HG02571 (cell line): ENCODE measurements around the gene RGS17.
A peak's percentile ranks its signal among the peaks of the same experiment; 100 is the strongest.
"Not testable (repeated sequence)": the region's sequence is repeated elsewhere in the genome, so short reads cannot be mapped to it uniquely, and the experiment has no call there.

Experiments
- ATAC-seq: cut with Tn5 transposase; IDR thresholded peaks from one replicate; pipeline ENCODE4 v1.9.1; 2021; ENCODE audit warnings: mild to moderate bottlenecking, moderate library complexity; ENCODE audit not compliant: unreplicated experiment

The RGS17 gene

DNA sequence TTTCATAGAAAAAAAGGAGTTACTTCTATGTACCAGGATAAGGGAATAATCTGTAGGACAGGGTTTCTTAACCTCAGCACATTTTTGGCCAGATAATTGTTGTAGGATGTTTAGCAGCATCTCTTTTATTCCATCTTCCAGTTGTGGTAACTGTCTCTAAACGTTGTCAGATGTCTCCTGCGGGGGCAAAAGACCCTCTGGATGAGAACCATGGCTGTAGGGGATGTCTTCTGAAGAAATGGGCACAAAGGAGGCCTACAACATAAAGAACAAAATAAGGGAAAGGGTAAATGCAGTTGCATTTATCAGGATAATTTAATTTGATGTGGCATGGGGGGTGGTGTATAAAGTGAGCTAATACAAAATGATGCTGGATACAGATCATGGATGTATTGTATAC lies 144.1 kb downstream of the RGS17 start:
- no peak for ATAC-seq

DNA sequence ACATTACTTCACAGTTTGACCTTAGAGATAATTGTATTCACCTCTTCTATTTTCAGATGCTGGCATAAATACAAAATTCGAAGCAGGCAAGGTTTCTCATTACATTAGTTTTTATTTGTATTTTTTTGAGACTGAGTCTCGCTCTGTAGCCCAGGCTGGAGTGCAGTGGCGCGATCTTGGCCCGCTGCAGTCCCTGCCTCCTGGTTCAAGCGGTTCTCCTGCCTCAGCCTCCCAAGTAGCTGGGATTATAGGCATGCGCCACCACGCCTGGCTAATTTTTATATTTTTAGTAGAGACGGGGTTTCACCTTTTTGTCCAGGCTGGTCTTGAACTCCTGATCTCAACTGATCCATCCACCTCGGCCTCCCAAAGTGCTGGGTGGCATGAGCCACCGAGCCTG lies 145.8 kb downstream of the RGS17 start:
- ATAC-seq: not testable (repeated sequence)

DNA sequence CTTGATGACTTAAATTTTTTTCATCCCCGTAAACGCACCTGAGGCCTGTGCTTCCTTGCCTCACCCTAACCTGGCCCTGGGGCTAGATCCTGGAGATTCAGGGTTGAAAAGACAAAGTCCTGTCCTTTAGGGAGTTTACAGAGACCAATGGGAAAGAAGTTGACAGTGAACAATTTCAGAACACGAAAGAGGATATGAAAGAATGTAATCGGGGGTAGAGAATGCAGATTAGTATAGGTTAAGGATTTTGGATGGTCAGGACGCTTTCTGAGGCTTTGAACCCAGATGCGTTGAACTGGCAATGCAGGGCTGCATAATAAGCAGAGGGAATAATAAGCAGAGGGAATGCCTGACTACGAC lies 146.6 kb downstream of the RGS17 start:
- ATAC-seq: peak; percentile 22

DNA sequence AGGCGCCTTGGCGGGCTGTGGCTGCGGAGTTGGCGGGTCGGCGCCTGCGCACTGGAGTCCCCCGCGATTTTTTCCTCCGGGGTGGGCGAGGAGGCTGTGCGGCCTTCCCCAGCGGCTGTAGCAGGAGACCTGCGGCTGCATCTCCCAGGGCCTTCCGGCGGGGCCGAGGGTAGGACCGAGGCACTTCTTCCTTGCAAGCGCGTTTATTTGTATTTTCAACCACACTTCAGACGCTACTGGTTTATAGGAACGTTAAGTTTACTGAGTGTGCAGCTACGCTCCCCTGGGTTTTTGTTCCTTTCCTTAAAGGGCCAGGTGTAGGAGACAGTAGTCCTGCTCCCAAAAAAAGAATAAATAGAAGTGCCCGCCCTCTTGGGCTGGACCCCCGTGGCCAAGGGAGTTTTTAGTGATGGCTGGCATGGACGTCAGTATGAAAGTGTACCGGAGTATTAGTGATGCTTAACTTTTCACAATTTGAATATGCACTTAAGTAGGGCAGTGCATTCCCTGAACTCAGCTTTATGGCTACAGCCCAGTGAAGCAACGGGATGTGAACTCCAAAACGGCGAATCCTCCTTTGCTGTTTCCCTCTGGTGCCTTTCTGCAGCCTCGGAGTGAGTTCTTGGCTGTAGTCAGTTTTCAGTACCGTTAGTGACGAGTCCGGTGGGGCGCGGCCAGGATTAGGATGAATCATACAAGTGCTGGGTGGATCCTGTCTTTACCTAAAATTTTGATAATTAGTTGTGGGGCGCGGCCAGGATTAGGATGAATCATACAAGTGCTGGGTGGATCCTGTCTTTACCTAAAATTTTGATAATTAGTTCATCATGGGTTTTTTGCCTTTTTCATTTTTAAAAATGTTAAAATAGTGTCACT lies 147.2 kb downstream of the RGS17 start:
- peak; percentile 24 for ATAC-seq

DNA sequence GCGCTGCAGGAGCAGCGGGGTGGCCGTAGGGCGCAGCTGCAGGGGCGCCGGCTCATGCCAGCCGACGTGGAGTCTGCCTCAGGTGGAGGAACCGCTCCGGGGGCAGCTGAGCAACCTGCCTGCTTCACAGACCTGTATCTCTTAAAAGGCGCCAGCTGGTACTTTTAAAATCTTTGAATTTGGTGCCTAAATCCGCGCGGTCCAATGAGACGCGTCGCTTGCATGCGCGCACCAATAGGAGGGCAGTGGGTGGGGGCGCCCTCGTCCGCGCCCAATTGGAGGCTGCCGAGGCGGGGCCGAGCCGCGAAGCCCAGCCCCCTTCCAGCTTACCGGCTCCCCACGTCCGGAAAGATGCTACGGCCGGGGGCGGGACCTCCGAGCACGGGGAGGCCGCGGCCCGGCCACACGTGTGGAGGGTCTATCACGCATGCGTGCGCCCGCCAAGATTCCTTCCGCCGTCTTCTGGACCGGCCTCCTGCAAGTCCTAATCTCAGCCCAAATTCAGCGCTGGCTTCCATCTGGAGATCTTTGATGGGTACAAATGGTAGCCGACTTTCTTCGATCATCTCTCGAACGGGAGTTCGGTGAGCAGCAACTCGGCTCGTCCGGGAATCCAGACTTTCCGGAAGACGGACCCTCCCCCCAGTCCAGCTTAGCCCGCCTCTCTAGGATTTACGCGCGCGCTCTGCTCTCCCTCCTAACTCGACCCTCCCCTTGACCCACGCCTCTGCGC lies 148.0 kb downstream of the RGS17 start, which contains the start of gene FBXO5:
TSS of gene FBXO5 (minus strand) at position 138 of the 733 bp plus-strand sequence. CDS start at position 56, 82 bp downstream.
- peak; percentile 80 for ATAC-seq

DNA sequence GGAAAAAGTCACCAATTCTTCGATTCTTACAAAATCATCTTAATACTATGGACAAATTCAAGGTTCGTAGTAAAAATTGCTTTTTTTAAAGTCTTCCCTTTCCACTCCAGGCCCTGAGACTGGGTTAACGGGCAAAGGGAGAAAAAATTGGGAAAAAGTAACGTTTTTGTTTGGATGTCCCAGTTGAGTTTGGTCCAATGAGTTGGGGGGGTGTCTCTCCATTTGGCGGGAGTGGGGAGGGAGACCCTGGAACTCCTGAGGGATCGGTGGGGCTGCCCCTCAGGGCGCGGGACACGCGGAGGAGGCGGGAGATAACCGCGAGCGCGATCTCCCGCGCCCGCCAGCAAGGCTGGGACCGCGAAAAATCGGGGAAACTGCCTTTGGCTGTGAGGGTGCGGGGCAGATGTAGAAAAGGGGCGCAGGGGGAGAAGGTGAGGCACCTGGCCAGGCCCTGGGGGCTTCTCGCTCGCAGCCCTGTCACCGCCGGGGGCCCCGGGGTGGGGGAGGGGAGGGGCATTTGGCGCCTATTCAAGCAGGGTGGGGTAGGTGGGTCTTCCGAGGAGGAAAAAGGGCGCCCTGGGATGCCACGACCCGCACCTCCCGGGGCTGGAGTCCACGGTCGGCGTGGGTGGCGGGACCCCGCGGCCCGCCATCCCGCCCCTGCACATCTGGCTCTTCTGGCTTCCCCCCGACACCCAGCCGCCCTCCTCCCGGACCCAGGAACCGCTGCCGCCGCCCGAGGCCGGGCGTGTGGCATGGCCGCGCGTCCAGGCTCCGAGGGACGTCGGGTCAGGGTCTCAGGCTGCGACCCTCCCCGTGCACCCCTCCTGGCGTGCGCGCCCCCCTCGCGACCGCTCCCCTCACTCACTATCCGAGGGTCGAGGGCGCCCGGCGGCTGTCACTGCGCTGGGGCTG lies 148.8 kb downstream of the RGS17 start:
- ATAC-seq: no peak

DNA sequence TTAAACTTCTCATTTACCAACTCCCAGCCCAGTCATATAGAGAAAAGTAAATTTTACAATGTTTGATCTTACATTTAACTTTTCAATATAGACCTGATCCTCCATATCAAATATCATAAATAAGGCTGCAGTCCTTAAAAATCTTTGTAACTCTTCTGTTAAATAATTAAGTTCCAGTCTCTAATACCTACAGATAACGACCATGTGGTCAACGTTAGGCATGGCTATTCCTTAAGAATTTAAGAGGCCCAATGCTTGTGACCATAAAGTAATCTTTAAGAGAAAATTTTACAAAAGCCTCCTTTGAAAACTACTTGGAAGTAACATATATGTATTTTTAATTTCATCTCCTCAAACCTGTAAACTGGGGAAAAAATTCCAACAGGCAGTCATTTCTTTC lies 149.9 kb downstream of the RGS17 start:
- ATAC-seq: no peak

DNA sequence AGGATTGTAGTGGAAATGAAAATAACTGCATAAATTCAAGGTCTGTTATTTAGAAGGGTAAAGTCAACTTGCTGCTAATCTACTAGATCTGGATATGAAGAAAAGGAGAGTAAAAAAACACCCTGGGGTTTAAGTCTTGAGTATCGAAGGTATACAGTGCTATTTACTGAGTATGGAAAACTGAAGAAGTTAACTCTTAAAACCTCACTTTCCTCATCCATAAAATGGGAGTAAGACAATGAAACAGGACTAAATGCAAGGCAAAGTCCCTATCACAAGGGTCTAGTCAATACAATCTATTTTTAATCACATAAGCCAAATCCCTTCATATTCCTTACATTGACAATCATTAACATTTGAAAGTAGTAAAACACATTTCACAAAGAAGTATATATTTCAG lies 150.4 kb downstream of the RGS17 start:
- no peak for ATAC-seq

DNA sequence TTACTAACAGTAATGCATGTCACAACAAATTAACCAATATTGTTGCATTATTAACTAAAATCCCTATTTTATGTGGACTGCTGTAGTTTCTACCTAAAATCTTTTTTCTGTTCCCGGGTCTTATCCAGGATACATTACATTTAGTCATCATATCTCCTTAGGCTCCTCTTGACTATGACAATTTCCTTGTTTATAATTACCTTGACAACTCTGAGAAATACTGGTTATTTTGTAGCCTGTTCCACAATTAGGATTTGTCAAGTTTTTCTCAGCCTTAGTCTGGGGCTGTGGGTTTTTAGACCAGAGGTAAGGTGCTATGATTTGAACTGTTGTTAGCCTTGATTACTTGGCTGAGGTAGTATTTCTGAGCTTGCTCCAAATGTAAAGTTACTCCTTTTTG lies 152.0 kb downstream of the RGS17 start:
- no peak for ATAC-seq

DNA sequence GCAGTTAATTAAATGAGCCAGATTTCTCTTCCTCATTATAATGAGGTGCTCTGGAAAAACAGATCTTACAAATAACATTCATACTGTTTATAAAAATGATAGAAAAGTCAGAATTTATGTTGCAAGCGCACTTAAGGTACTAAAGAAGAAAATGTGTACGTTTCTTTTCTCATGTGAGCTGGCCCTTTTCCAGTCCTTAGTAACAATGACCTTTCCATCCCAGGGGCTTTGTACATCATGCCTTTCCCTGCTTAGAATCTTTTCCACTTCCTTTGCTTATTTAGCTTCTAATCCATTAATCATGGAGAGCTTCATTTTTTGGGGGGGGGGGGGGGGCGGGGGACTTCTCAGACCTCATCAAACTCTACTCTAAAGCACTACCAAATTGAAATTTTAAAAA lies 153.0 kb downstream of the RGS17 start:
- ATAC-seq: no peak

DNA sequence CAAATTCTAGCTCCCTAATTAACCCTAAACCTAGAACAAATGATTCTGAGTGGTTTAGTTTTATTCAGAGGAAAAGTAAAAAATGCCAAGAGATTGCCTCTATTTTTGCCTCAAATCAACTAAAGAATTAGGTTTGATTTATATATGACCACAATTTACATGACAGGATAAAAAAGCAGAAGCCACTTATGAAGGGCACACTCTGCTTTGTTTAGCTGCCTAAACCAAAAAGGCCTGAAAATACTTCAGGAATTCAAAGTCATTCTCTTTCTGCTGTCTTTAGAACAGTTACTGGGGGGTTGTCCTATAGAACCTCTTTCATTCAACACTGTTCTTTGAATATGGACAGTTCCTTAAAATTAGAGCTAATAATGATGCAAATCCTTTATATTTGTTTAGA lies 153.5 kb downstream of the RGS17 start:
- no peak for ATAC-seq

DNA sequence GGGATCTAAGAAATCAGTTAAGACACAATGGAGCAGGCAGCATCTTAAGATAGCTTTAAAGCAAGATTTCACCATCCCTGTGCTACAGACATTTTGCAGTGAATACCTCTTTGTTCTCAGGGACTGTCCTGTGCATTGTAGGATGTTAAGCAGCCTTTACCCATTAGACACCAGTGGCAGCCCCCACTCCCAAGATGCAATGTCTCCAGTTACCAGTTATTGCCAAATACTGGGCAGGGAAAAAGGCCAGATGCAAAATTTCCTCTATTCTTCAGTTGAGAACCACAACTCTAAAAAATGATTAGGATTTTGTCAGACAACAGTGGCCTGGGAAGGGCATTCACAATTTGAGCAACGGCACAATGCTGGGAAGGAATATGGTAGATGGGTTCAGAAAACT lies 154.3 kb downstream of the RGS17 start:
- ATAC-seq: no peak

DNA sequence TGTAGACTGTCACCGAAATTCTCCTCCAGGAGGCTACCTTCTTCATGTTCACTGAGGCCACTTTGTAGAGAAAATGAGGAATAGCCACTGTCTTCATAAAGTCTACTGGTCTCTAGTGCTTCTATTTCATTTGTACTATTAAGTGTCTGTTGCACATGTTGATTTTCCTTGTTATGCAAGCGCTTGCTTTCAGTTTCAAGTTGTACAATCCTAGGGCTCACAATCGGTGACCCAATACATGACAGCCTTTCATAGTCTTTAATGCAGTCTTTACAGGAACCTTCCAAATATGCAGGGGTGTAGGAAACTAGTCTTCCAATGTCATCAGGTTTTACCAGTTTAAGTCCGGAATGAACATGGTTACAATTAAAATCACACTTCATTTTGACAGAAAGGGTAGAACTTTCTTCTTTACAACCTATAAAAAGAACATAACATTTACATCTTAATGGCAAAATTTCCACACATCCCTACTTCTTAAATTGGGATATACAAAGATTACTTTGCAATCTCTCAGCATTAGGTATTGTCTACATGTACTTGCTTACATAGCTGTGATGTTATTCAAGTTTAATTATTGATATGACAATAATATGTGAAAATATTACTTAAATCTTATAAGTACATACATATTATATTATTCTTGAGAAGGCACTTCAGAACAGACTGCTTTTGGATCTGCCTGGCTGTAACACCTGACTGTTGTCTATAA lies 155.7 kb downstream of the RGS17 start:
- ATAC-seq: no peak

DNA sequence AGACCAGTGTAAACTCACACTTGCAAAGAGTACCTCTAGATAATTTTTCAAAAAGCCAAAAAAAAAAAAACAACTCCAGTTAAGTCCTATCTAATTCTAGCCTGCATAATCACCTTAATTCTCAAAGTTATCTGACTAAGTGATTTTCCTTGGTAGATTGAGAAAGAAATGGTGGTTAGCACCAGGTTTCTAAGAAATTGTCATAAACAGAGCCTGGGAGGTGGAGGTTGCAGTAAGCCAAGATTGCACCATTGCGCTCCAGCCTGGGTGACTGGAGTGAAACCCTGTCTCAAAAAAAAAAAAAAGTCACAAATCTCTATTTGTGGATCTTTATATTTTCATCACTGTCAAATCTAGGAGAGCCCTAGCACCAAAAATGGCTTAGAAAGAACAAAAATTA lies 157.2 kb downstream of the RGS17 start:
- ATAC-seq: no peak

DNA sequence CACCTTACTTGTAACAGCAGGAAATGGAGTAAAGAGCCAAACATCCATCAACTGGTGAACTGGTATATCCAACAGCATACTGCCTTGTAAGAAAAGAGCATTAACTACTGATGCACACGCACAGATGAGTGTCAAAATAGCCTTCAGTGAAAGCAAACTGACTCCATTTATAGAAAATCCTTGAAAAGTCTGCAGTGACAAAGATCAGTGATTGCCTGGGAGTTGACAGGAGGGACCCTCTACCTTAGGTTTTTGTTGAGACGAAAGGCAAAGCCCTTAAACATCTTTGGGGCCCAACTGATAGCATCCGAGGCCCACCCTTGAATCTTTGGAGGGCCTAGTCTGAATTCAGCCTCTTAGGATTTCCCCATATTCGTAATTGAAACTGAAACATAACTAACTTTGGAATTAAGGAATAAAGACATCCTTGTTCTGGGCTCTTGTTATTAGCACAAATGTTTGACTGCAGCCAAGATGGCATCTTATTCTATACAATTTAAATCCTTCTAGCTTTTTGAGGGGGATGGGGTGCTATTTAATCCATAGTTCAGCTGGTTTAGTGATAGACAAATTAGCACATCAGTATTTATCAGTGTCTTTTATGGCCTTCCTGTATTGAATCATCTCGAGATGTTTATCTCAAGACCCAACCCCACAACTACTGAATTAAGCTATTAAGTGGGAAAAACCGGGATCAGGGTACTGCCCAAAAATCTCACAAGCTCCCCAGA lies 161.2 kb downstream of the RGS17 start:
- no peak for ATAC-seq

DNA sequence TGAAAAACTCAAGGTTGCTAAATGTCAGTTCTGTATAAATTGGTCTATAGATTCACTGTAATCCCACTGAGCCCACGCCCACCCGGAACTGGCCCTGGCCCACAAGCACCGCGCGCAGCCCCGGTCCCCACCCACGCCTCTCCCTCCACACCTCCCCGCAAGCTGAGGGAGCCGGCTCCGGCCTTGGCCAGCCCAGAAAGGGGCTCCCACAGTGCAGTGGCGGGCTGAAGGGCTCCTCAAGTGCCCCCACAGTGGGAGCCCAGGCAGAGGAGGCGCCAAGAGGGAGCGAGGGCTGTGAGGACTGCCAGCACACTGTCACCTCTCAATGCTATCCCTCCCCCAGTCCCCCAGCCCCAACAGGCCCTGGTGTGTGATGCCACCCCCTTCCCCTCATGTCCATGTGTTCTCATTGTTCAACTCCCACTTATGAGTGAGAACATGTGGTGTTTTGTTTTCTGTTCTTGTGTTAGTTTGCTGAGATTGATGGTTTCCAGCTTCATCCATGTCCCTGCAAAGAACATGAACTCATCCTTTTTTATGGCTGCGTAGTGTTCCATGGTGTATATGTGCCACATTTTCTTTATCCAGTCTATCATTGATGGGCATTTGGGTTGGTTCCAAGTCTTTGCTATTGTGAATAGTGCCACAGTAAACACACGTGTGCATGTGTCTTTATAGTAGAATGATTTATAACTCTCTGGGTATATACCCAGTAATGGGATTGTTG lies 164.8 kb downstream of the RGS17 start:
- ATAC-seq: not testable (repeated sequence)

DNA sequence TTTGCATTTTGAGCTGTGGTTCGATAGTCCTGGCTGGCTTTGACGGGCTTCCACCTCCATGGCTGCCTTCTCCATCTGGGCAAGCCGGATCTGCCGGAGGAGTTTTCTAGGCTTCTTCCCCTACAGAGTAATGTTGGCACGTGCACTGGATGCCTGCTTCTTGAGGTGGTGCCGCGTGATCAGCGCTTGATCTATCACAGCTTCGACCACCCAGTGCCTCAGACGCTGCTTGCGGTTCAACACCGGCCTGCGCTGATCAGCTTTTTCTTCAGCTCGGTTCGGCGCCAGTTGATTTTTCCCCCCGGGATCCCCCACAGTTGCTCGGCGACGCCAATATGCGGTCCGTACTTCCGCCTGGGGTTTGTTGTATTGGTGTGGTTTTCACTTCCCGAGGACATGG lies 171.7 kb downstream of the RGS17 start:
- ATAC-seq: no peak

DNA sequence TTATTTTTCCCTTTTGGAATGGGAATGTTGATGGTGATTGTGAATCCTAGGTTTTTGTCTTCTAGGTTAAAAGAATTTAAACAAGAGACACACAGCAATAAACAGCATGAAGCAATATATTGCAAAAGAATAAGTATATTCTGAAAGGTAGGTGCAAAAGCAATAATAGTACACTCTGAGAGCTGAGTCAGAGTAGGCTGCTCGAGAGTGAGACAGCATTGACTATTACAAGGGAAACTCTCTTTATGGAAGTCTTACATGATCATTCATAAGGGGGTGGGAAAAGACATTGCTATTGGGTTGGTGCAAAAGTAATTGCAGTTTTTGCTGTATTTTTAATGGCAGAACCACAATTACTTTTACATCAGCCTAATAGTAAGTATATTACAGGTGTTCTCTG lies 173.3 kb downstream of the RGS17 start:
- no peak for ATAC-seq
